GM12891 (cell line): ENCODE results near the gene PTPRN.
"Not testable (repeated sequence)": the region's sequence is repeated elsewhere in the genome, so short reads cannot be mapped to it uniquely, and the experiment has no call there.

Experiments used
- DNase-seq: peaks from one replicate; pipeline ENCODE4 v3.0.0; 2011; ENCODE audit warnings: low spot score; ENCODE audit not compliant: insufficient read length
- FAIRE-seq: peaks from 2 replicates; lab custom pipeline; 2011; peaks lifted over from hg19 to GRCh38; lab: Jason Lieb, UNC
- PAX5 ChIP-seq: IDR thresholded peaks from 2 replicates; pipeline ENCODE4 v1.6.1; 2011; ENCODE audit warnings: low read length, moderate library complexity, mild to moderate bottlenecking; ENCODE audit not compliant: insufficient read depth, severe bottlenecking
- POLR2A ChIP-seq: IDR thresholded peaks from 2 replicates; pipeline ENCODE4 v1.6.1; 2011; ENCODE audit warnings: low read depth, low read length, control low read depth
- POLR2AphosphoS5 ChIP-seq: IDR thresholded peaks from 2 replicates; pipeline ENCODE4 v1.6.1; 2011; ENCODE audit warnings: low read depth, low read length, control low read depth
- POU2F2 ChIP-seq: IDR thresholded peaks from 2 replicates; pipeline ENCODE4 v1.6.1; 2011; ENCODE audit warnings: low read depth, mild to moderate bottlenecking, control low read depth, low read length, moderate library complexity
- SPI1 ChIP-seq: IDR thresholded peaks from 2 replicates; pipeline ENCODE4 v1.6.1; 2011; ENCODE audit warnings: low read depth, low read length, control low read depth
- TAF1 ChIP-seq: IDR thresholded peaks from 2 replicates; pipeline ENCODE4 v1.6.1; 2011; ENCODE audit warnings: low read depth, low read length, control low read depth

PTPRN gene

GRCh38 chr2:219290381-219291171 is 18.6 kb downstream of the PTPRN start:
- FAIRE-seq, result no peak
- no peak for DNase-seq
- TF ChIP-seq POU2F2, result no peak
- TF ChIP-seq POLR2AphosphoS5, result no peak
- TF ChIP-seq SPI1, result no peak
- no peak for TF ChIP-seq PAX5
- no peak for TF ChIP-seq TAF1
- TF ChIP-seq POLR2A, result no peak

GRCh38 chr2:219289537-219290361 is 19.5 kb downstream of the PTPRN start:
- TF ChIP-seq TAF1 (no peak), POLR2A (no peak), POLR2AphosphoS5 (no peak), POU2F2 (no peak)
- DNase-seq, result no peak
- no peak for FAIRE-seq

- FAIRE-seq, result no peak
- TF ChIP-seq TAF1 (no peak), SPI1 (no peak), PAX5 (no peak), POU2F2 (no peak), POLR2AphosphoS5 (no peak), POLR2A (no peak)
- DNase-seq, result no peak
Observed at GRCh38 chr2:219289195-219289536, 20.0 kb downstream of the PTPRN start.

DNA sequence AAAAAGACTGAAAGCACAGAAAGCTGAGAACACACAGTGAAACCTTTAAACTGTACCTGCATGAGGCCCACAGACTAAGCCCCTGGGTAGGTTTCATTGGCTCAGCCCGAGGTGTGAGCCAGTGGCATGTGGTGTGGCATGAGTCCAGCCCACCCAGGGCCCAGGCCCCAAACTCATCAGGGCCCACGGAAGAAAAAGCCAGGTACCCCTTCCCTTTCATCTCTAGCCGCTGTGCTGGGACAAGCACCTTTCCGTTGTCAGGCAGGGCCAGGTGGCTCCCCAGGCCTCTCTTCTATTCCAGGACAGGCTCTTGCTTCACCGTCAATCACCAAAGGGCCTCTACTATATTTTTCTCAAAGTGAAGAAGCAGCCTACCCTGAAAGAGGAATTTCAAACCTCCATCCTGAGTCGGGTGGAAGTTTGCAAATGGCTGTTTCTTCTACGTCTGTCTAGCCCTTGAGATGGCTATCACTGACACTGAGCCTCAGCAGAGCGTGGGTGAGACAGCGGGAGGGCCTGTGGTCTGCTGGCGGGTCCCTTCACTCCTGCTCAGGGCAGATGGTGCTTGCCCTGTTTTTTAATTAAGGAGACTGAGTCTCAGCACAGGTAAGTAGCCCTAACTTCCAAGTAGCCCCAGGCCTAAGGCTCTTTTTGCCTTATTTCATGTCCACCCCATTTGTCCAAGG is 21.5 kb downstream of the PTPRN start:
- TF ChIP-seq SPI1 (no peak), POLR2A (peak; percentile 19; the same call in 1 of the 2 replicates)
- DNase-seq, result no peak
- FAIRE-seq, result no peak

DNA sequence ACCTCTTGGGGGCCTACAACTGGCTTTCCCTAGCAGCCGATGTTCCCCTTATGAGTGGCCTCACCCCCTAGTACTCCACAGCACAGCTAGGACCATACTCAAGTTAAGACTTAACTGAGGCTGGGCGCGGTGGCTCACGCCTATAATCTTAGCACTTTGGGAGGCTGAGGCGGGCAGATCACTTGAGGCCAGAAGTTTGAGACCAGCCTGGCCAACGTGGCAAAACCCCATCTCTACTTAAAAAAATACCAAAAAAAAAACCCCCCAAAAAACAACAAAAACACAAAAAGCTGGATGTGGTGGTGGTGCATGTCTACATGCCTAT is 22.1 kb downstream of the PTPRN start:
- FAIRE-seq, DNase-seq: not testable (repeated sequence)

DNA sequence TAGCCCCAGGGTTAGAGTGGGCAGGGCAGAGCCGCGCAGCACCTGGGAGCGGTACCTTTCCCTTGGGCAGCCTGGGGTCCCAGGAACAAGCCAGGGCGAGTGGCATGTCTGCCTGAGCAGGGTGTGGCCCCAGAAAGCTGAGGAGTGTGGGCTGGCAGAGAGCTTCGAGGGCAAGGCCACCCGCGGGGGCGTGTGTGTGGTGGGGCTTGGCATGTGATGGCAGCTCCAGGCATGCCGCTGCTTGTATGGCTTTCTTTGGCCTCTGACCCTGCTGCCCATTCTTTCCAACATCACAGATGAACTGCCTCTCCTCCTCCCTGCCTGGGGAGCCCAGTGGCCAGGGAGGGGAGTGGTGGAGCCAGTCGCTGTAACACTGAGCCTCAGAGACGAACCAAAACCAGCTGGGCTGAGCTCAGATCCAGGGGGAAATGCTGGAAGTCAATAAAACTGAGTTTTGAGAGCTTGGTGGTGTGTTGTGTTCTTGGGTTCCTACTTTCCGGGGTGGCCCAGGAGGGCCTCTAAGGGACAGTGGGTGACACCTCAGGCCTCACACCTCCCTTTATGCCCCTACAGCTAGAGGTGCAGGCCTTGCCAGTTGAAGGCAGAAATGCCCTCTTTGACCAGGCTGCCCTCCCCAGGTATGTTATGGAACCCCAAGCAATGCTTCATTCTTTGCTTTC is 22.6 kb downstream of the PTPRN start:
- TF ChIP-seq POLR2AphosphoS5 (no peak), POU2F2 (no peak), TAF1 (no peak), PAX5 (no peak)
- no peak for DNase-seq
- FAIRE-seq, result no peak

DNA sequence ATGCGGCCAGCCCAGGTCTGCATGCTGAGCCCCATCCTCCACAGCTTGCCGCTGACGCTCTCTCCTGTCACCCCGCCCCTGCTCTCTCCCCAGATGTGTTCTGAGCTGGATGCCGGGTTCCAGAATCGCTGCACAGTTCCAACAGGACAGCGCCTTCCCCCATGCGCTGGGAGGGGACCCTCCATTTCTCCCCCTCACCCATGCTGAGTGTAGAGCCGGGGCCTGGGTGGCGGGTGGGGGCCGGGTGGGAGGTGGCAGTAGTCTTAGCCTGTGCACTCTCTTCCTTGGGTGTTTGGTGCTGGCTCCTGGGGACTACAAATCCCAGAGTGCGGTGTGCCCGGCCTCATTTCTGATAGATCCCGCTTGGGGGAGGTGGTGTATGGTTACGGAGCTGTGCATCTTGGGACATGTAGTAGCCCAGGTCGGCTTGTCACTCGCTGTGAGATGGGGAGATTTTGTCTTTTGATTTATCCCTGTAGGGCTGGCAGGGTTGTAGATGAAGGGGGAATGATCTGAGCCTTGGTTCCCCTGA is 23.2 kb downstream of the PTPRN start:
- FAIRE-seq (no peak), DNase-seq (no peak)
- no peak for TF ChIP-seq TAF1
- TF ChIP-seq PAX5, result no peak

- FAIRE-seq (no peak), DNase-seq (no peak)
- TF ChIP-seq PAX5 (no peak), SPI1 (no peak), POLR2AphosphoS5 (no peak), POU2F2 (no peak), POLR2A (no peak), TAF1 (no peak)
Observed at GRCh38 chr2:219285373-219285735, 23.8 kb downstream of the PTPRN start.

DNA sequence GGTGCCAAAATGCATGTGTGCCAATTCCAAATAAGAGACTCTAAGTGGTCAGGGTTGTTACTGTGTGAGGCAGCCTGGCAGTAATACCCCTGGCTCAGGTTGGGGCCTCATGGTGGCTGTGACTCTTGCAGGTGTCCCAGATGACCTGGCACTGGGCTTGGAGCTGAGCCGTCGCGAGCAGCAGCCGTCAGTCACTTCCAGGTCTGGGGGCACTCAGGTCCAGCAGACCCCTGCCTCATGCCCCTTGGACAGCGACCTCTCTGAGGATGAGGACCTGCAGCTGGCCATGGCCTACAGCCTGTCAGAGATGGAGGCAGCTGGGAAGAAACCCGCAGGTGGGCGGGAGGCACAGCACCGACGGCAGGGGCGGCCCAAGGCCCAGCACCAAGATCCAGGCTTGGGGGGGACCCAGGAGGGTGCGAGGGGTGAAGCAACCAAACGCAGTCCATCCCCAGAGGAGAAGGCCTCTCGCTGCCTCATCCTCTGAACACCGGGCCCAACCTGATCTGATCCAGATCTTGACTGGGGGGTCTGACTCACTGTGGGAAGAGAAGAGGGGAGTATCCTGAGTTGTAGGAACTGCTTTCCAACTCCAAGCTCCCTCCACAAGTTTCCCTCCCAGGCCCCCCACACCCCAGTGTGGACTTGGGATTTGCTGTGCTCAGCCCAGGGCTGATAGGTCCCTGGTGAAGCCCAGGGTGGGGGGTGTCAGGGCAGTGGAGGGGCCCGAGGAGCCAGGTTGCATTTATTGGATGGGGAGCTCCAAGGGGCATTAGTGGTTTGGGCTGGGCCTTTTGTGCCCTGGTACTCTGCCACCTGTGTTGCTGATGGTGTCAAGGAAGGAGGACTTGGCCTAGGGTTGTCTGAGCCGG is 24.5 kb downstream of the PTPRN start:
- TF ChIP-seq POLR2AphosphoS5 (no peak), TAF1 (no peak)
- no peak for FAIRE-seq
- DNase-seq, result no peak
